ENCODE measurements around the gene ECHS1. TPM values are rescaled to one million over a fixed set of nuclear protein-coding genes. Genes with fewer than 3 reads are reported as not detected.

ECHS1 gene
- total RNA-seq, 1 donor = 13.5 TPM

DNA sequence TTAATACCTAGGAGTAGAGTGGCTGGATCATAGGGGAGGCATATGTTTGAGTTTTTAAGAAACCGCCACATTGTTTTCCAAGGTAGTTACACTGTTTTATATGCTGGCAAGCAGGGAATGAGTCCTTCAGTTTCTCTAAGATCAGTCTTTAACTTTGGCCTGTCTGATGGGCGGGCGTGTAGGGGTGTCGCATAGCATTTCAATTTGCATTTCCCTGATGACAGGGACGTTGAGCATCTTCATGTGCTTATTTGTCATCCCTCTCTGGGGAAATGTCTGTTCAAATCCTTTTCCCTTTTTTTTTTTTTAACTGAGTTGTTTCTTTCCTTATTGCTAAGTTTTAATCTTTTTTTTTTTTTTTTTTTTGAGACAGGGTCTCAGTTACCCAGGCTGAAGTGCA lies 30.6 kb upstream of the ECHS1 start:
- Histone ChIP-seq H3K27me3 (ENCODE audit: insufficient read depth, low read length) (no peaks in the 10 kb centered on the region), H3K4me1 (ENCODE audit: insufficient read depth, low read length) (peaks cover 12% of the 10 kb centered on the region), H3K9me3 (ENCODE audit: low read depth, low read length) (no peaks in the 10 kb centered on the region), H3K4me3 (ENCODE audit: low read length) (no peak overlapping the region)

- Histone ChIP-seq H3K4me3 (ENCODE audit: low read length) (no peak overlapping the region), H3K4me1 (ENCODE audit: insufficient read depth, low read length) (peaks cover 12% of the 10 kb centered on the region), H3K27me3 (ENCODE audit: insufficient read depth, low read length) (no peaks in the 10 kb centered on the region), H3K9me3 (ENCODE audit: low read depth, low read length) (no peaks in the 10 kb centered on the region)
Measured at GRCh38 chr10:133403359-133403758, 30.2 kb upstream of the ECHS1 start.

DNA sequence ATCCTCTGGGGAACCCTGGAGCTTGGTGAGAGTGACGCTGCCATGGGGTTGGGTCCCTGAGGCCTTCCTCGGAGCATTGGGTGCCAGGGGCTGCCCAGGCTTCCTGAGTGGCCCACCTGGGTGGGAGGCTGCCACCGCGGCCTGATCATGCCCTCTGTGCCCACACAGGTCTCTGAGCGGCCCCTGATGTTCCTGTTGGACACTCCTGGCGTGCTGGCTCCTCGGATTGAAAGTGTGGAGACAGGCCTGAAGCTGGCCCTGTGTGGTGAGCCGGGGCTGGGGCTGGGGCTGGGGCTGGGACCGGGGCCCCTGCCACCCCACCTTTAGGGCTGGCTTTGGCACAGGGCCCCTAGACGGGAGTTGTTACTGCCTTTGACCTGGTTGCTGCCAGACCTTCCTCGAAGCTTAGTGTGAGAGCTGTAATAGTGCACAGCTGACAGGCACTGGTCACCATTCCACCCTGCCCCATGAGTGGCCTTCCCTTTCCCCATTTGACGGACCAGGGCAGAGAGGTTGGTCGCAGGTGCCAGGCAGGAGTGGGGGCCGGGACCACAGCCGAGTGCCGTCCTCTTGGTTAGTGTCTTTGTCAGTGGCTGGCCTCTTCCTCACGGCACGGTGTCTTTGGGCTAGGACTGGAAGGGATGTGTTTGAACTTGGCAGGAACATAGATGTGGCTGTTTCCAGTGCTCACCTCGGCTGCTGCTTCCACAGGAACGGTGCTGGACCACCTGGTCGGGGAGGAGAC lies 29.0 kb upstream of the ECHS1 start:
- Histone ChIP-seq H3K4me1 (ENCODE audit: insufficient read depth, low read length) (peaks cover 12% of the 10 kb centered on the region), H3K27me3 (ENCODE audit: insufficient read depth, low read length) (no peaks in the 10 kb centered on the region), H3K4me3 (ENCODE audit: low read length) (no peak overlapping the region), H3K9me3 (ENCODE audit: low read depth, low read length) (no peaks in the 10 kb centered on the region)

DNA sequence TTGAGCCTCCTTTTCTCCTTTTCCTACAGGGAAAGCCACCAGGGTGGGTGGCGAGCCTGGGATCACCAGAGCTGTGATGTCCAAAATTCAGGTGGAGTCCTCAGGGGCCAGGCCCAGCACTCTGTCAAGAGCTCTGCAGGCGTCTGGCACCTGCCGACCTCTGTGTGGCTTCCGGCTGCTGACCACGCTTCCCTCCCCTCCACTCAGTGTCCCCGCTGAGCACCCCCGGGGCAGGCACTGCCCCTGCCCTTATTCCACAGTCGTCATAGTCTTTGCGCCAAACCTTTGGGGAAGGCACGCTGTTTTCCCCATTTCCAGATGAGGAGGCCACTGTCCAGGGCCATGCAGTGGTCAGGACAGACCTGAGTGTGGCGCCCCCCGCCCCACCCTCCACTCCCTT lies 28.3 kb upstream of the ECHS1 start:
- Histone ChIP-seq H3K27me3 (ENCODE audit: insufficient read depth, low read length) (no peaks in the 10 kb centered on the region), H3K4me3 (ENCODE audit: low read length) (no peak overlapping the region), H3K4me1 (ENCODE audit: insufficient read depth, low read length) (peaks cover 12% of the 10 kb centered on the region), H3K9me3 (ENCODE audit: low read depth, low read length) (no peaks in the 10 kb centered on the region)

GRCh38 chr10:133400624-133401424 lies 27.7 kb upstream of the ECHS1 start:
- no peak overlapping the region for H3K4me3 ChIP-seq (ENCODE audit: low read length)
- H3K27me3 ChIP-seq (ENCODE audit: insufficient read depth, low read length) = no peaks in the 10 kb centered on the region
- H3K4me1 ChIP-seq (ENCODE audit: insufficient read depth, low read length) = peaks cover 12% of the 10 kb centered on the region
- H3K9me3 ChIP-seq (ENCODE audit: low read depth, low read length) = no peaks in the 10 kb centered on the region

GRCh38 chr10:133399123-133399601 lies 26.0 kb upstream of the ECHS1 start:
- Histone ChIP-seq H3K27me3 (ENCODE audit: insufficient read depth, low read length) (no peaks in the 10 kb centered on the region), H3K9me3 (ENCODE audit: low read depth, low read length) (no peaks in the 10 kb centered on the region), H3K4me1 (ENCODE audit: insufficient read depth, low read length) (peaks cover 24% of the 10 kb centered on the region), H3K4me3 (ENCODE audit: low read length) (no peak overlapping the region)

DNA sequence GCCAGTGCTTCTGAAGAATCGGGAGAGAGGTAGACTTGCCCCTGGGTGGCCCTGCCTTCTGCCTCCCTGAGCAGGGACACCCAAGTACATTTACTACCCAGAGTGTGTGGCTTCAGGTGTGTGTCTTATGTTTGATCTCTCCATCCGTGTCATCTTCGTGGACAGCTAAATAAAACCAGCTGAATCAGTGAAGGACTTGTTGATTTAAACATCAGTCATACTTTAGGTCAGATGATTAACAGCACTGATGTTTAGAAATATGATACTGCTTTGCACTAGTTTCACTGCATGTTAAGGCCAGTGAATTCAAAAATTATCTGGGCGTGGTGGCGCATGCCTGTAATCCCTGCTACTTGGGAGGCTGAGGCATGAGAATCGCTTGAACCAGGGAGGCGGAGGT lies 24.8 kb upstream of the ECHS1 start:
- Histone ChIP-seq H3K4me3 (ENCODE audit: low read length) (no peak overlapping the region), H3K9me3 (ENCODE audit: low read depth, low read length) (no peaks in the 10 kb centered on the region), H3K4me1 (ENCODE audit: insufficient read depth, low read length) (peaks cover 29% of the 10 kb centered on the region), H3K27me3 (ENCODE audit: insufficient read depth, low read length) (no peaks in the 10 kb centered on the region)

GRCh38 chr10:133396035-133396624 lies 23.0 kb upstream of the ECHS1 start:
- H3K4me3 ChIP-seq (ENCODE audit: low read length) = no peak overlapping the region
- H3K27me3 ChIP-seq (ENCODE audit: insufficient read depth, low read length) = no peaks in the 10 kb centered on the region
- no peaks in the 10 kb centered on the region for H3K9me3 ChIP-seq (ENCODE audit: low read depth, low read length)
- peaks cover 36% of the 10 kb centered on the region for H3K4me1 ChIP-seq (ENCODE audit: insufficient read depth, low read length)

DNA sequence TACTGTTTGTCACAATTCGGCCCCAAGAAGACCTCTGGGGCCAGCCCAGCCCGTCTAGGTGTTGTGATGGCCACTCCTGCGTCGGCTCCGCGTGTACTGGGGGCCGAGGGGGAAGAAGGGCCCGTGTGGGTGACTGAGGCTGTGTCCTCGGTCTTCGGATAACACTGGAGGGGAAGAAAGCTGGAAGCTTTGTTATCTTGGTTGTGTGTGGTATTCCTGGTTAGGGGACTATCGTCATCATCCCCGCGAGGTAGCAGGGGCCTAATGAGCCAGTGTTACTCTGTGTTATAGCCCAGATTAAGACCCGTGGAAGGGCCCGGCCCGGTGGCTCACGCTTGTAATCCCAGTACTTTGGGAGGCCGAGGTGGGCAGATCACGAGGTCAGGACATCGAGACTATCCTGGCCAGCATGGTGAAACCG lies 21.7 kb upstream of the ECHS1 start:
- Histone ChIP-seq H3K4me3 (ENCODE audit: low read length) (peak overlapping the region; percentile 68), H3K4me1 (ENCODE audit: insufficient read depth, low read length) (peaks cover 42% of the 10 kb centered on the region), H3K27me3 (ENCODE audit: insufficient read depth, low read length) (no peaks in the 10 kb centered on the region), H3K9me3 (ENCODE audit: low read depth, low read length) (no peaks in the 10 kb centered on the region)

- Histone ChIP-seq H3K27me3 (ENCODE audit: insufficient read depth, low read length) (no peaks in the 10 kb centered on the region), H3K4me1 (ENCODE audit: insufficient read depth, low read length) (peaks cover 48% of the 10 kb centered on the region), H3K4me3 (ENCODE audit: low read length) (peak within 1 kb of the TSS; percentile 68), H3K9me3 (ENCODE audit: low read depth, low read length) (no peaks in the 10 kb centered on the region)
Measured at GRCh38 chr10:133394064-133394663, 21.0 kb upstream of the ECHS1 start, which contains the start of gene MTG1. TSS of gene MTG1 (plus strand) at chr10:133394157. CDS start at chr10:133394221, 64 bp downstream.

DNA sequence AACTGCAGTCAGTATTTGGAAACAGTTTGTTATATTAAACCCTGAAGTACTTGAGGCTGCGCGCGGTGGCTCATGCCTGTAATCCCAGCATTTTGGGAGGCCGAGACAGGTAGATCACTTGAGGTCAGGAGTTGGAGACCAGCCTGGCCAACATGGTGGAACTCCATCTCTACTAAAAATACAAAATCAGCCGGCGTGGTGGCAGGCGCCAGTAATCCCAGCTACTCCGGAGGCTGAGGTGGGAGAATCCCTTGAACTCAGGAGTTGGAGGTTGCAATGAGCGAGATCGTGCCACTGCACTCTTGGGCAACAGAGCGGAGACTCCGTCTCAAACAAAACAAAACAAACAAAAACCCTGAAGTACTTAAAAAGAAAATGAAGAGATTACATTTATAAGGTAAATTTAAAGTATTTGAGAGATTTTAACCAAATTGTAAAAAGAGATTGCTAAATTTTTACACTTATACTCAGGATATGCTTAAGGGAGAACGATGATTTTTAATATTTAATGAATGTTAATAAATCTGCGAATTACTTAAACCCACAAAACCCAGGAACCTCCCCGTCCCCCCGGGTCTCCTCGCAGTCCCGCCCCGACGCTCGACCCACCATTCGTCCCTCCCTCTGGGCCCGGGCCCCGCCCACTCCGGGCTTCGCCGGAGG lies 20.4 kb upstream of the ECHS1 start:
- Histone ChIP-seq H3K4me3 (ENCODE audit: low read length) (peak overlapping the region; percentile 68), H3K27me3 (ENCODE audit: insufficient read depth, low read length) (no peaks in the 10 kb centered on the region), H3K9me3 (ENCODE audit: low read depth, low read length) (no peaks in the 10 kb centered on the region), H3K4me1 (ENCODE audit: insufficient read depth, low read length) (peaks cover 52% of the 10 kb centered on the region)

DNA sequence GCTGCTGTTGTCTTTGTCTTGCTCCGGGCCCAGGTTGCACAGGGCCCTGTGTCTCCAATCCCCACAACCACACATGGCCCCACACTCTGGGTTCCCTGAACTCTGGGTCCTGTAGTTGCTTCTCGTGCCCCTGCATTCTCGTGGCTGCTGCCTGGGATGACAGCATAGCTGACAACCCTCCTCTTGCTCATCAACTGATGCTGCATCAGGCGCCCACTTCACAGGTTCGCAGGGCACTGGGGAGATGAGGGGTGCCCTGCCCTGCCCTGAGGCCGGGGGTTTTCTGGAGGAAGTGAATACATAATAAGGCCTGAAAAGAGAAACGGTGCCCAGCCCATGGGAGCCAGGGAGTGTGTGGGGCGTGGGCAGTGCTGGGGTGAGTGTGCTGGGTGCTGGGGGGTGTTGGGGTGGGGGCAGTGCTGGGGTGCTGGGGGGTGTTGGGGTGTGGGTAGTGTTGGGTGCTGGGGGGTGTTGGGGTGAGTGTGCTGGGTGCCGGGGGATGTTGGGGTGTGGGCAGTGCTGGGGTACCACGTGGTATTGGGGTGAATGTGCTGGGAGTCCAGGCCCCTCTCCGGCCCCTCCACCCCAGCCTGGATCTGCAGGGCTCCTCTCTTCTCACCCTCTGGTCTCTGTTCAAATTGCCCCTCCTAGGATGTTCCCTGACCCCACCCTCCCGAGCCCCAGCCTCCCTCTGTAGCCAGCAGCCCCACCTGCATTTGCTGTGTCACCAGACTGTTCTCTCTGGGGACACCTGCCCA lies 18.8 kb upstream of the ECHS1 start:
- Histone ChIP-seq H3K4me1 (ENCODE audit: insufficient read depth, low read length) (peaks cover 57% of the 10 kb centered on the region), H3K27me3 (ENCODE audit: insufficient read depth, low read length) (no peaks in the 10 kb centered on the region), H3K4me3 (ENCODE audit: low read length) (no peak overlapping the region), H3K9me3 (ENCODE audit: low read depth, low read length) (no peaks in the 10 kb centered on the region)

DNA sequence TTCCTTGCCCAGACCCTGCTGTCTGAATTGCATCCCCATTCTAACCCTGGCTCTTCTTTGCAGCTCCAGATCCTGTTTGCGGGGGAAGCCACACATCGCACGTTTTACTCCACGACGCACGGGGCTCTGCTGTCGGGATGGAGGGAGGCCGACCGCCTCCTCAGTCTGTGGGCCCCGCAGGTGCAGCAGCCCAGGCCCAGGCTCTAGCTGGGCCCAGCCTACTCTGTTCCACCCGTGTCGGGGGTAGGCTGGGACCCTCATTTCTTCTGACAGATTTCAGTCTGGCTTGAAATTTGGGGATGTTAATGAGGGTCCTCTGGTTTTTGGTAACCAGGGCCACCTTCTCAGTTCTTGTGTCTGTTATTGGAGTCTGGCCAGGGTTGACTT lies 18.1 kb upstream of the ECHS1 start:
- Histone ChIP-seq H3K27me3 (ENCODE audit: insufficient read depth, low read length) (no peaks in the 10 kb centered on the region), H3K9me3 (ENCODE audit: low read depth, low read length) (no peaks in the 10 kb centered on the region), H3K4me3 (ENCODE audit: low read length) (no peak overlapping the region), H3K4me1 (ENCODE audit: insufficient read depth, low read length) (peaks cover 57% of the 10 kb centered on the region)

Data from mononuclear cell (primary cell).